Left renal pelvis (tissue), 4 donors: ENCODE results near the gene SLC22A5. TPM values are rescaled to one million over a fixed set of nuclear protein-coding genes. Genes with fewer than 3 reads are reported as not detected.
A peak's percentile ranks its signal among the peaks of the same experiment; 100 is the strongest.

Experiments
- DNase-seq, 4 donors: peaks; one replicate each; pipeline ENCODE4 v3.0.0-alpha.2; 2013; ENCODE audit warnings: low read depth in 4 of 4, low spot score in 3 of 4
- polyA plus RNA-seq, 4 donors: library from polyadenylated mRNA; unstranded; fragments of 120-200 nt; gene quantifications; one replicate each; pipeline ENCODE4 v1.2.1, GENCODE V29; 2013; ENCODE audit not compliant: insufficient read length in 4 of 4

SLC22A5 gene
- polyA plus RNA-seq, 4 donors = 16.3 to 55.8 (median 42.1) TPM

DNA sequence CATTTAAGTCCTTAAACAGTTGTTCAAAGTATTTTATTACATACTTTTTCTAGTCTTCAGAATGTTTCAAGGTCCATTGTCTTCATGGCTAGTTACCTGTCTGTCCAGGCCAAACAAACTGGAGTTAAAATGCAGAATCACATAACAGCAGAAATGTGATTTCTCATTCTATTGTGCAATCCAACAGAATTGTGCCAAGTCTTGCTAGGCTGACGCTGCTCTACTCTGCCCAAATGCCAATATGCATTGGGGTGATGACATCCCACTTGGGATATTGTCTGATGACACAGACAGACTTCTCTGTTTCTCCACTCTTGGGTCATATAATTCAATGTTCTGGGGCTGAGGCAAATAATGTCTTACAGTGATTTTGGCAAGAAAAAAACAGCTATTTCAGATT, 5.2 kb upstream of the SLC22A5 start:
- no peak for DNase-seq

DNA sequence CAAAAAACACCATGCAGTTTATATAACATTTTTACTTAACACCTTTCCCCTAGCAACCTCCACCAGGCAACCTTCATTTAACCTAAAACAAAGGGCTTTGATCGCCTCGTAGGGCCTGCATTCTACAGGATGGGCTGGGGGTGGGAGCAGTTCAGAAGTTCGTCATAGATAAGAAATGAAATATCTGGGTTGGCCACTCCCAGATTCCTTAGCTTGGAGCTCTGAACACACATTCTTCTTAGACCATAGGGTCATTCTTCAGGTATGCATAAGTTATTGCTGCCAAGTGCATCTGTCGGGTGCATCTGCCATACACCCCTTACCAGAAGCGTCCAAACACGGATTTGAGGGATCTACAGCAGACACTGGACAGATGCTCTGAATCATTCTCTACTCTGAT, 4.3 kb upstream of the SLC22A5 start:
- no peak for DNase-seq

DNA sequence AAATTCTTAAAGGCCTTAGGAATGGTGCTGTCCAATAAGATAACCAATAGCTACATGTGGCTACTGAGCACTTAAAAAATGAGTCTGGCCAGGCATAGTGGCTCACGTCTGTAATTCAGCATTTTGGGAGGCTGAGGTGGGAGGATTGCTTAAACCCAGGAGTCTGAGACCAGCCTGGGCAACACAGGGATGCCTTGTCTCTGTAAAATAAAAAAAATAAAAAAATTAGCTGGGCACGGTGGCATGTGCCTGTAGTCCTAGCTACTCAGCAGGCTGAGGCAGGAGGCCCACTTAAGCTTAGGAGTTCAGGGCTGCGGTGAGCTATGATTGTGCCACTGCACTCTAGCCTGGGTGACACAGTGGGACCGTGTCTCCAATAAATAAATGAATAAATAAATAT, 1.3 kb upstream of the SLC22A5 start:
- DNase-seq = no peak

DNA sequence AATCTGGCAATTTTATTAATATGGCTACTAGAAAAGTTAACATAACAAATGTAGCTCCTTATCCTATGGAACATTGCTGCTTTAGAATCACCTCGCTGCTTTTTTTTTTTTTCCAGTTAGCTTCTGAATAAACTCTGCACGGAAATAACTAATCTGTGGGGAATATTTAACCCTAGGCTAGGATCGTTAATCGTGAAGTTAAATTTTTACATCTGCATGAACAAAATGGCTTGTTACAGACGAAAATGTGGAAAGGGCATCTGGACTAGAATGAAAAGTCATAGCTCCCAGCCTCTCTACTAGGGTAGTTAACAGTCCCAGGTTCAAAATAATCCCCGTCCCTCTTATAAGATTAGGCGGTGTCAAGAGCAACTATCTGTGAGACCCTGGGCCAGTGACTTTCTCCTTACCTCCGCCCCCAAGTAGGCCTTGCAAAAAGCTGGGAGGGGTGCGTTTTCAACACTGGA, 470 bp upstream of the SLC22A5 start:
- DNase-seq = peak in 1 of 4 donors; percentile 50

DNA sequence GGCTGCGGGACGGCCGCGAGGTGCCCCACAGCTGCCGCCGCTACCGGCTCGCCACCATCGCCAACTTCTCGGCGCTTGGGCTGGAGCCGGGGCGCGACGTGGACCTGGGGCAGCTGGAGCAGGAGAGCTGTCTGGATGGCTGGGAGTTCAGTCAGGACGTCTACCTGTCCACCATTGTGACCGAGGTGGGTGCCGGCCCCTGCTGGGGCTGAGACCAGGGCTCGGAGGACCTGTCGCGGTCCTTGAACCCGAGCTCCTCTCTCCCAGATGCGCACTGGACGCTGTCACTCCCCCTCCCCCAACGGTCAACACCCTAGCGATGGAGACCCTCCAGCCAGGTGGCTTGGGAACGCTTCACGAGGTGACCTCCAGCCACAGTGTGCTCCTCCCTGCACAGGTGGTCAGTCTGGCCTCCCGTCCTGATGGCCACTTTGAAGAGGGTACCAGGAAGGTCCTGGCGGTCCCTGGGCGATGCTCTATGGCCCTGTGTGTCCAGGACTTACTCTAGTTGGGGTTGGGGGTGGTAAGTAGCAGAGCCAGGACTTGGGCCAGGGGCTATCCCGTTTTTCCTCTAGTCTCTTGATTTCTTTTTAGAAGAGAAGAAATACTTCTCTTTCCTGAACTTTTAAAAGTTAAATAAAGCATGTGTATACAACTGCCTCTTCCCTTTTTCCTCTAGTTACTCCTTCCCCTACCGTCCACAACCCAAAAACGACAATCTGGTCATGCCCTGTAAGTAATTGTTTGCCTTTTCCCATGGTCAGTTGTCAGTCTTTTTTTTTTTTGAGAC, 866 bp downstream of the SLC22A5 start:
- no peak for DNase-seq

DNA sequence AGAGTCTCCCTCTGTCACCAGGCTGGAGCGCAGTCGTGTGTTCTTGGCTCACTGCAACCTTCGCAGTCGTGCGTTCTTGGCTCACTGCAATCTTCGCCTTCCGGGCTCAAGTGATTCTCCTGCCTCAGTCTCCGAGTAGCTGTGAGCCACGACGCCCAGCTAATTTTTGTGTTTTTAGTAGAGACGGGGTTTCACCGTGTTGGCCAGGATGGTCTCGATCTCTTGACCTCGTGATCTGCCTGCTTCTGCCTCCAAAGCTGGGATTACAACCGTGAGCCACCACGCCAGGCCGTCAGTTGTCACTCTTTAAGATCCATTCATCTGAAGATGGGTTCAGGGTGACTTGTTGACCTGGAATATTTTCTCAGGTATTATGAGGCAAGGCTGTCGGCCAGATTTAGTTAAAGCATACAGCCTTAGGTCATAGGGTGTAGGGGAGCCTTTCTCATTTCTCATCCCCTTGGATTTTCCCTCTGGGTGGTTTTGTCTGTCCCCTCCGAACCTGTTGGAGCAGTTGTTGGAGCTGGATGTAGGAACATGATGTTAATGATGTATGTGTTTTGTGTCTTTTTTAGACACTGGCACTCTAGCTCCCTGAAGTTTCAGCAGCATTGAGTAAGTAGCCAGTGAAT, 1.6 kb downstream of the SLC22A5 start:
- DNase-seq = no peak

DNA sequence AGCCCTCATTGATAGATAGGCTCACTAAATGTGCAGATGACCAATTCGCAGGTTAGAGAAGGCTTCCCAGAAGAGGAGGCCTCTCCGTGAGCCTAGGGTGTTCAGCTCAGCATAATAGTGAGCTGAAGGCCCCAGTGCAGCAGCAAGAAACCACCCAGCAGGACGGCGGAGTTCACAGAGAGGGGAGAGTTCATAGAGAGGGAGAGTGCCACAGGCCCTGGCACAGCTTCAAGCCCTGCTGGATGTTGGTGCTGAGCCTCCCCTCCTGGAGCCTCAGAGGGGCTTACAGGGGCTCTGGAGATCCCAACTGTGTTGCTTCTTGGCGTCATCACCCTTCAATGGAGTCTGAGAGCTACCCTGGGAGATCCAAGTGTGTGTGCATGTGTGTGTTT, 2.1 kb downstream of the SLC22A5 start:
- DNase-seq = no peak

DNA sequence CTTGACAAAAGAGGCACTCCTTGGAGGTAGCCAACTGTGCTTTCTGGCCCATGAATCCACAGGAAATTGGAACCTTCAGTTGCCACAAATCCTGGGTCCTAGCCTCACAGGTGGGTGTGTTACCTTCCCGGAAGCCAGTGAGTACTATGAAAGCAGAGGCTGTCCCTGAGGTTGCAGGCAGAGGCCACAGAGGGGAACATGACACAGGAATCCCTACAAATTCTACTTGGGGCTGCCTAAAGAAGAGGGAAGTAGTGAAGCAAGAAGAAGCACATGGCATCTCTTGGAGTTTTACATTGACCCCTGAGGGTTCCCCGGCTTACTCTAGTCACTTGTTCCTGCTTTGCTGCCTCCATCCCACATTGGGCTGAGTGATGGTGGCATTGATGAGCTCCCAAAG, 2.6 kb downstream of the SLC22A5 start:
- no peak for DNase-seq

DNA sequence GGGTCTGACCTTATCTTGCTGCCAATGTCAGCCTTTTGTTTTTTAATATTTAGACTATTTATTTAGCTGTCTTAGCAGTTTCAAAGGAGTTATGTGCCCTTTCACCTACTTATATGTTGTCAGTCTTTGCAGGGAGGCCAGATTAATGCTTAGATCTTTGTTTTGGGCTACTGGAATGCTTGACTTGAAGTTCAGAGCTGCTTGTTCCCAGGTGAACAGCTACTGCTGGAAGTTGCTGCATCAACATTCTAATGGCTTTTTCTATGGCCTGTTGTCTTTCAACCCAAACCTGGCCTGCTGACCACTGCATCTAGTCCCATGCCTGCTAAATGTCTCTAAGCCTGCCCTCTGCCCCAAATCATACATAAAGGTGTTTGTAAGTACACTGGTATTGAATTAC, 3.0 kb downstream of the SLC22A5 start:
- no peak for DNase-seq

DNA sequence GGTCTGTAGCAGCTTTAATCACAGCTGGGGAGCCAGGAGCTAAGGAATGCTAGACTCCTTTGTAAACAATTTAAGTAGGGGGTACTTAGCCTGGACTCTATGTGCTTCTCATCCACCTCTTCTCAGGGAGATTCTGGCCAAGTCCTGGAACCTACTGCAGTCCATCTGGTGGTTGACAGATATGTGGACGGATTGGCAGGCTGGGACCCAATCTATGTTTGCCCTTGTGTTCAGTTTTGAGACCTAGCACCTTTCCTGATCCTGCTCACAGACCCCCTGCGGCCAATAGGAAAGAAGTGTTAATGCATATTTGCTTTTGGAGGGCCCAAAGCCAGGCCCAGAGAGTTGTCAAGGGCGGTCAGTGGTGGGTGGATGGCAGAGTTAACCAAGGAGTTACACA, 6.4 kb downstream of the SLC22A5 start:
- DNase-seq = no peak

DNA sequence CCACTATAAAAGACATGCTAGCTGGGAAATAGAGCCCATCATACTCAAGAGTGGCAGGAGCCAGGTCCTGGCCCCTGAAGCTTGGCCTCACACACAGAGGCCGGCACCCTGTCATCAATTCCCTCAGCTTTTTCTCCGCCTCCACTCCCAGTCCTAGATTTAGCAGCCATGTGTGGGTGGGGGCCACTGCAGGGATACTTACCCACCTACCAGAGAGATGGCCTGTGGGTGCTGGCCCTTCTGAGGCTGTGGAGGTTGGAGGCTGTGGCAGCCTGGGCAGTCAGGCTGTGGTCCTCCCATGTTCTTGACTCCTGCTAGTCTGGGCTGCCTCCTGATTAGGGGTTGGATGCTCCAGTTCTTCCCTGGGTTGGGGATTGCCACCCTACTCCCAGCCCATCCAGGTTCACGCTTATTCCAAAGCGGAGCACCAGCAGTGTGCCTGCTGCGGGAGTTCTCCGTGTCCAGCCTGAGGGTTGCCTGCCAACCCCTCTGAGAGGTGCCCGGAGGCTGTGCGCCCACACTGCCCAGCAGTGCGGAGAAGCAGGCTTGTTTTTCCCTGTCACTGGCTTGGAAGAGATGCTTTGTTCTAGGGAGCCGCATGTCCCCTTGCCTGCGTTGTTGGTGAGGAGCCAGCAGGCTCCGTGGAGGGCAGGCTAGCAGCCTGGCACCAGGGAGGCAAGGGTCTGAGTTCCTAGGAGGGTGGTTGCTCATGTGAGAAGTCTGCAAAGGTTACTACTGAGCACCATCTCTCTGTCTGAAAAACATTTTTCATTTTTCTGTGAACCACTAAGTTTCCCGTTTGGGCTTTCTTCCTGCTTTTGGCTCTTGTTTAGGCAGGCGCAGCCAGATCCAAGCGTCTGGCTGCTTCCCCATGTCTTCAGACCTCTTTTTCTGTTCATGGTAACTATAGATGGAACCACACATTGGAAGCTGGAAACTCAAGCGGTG, 7.5 kb downstream of the SLC22A5 start:
- DNase-seq = no peak

DNA sequence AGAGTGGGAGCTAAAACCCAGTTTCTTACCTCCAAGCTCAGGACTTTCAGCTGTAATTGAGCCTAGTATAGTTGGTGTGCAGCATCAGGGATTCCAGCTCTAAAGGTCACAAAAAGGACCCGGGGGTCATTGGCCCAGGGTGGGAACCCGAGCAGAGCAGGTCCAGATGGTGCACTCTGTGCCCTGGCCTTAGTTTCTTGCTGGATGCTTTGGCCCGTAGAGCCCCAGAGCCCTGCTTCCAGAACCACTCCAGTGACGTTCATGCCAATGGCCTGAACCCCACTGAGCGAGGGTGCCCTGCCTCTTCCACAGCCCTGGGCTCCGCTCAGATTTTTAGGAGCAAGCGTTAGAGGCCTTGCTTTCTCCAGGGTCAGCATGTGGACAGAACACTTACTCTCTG, 8.2 kb downstream of the SLC22A5 start:
- no peak for DNase-seq

DNA sequence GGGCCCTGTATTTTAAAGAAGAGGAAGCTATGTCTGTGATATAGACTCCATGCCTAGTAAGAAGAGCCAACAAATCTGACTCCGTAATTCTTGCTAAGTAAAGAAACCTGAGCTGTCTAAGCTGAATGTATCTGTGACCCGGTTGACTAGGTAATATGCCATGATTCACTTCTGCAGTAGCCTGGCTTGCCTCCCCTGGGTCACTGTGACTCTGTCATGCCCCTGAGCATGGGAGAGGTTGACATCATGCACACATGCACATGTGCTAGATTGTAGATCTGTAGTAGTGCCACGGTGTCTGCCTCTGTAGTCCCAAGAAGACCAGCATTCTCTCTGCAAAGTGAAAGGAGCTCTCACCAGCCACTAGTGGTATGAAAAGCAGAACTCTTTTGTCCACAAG, 9.1 kb downstream of the SLC22A5 start:
- DNase-seq = no peak

DNA sequence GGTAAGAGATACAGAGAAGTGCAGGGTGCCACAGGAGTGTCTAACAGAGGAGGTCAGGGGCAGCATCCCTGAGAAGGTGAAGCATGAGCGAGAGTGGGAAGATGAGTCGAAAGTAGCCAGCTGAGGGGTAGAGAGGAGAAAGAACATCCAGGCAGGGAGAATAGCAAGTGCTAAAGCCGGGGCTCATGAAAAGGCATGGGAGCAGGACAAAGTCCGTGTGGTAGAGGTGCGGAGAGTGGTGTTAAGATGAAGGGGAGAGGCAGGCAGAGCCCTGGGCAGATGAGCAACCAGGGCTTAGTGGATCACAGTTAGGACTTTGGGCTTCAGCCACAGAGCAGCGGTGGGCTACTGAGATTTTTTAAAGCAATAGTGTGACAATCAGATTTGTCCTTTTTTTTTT, 10.5 kb downstream of the SLC22A5 start:
- no peak for DNase-seq

DNA sequence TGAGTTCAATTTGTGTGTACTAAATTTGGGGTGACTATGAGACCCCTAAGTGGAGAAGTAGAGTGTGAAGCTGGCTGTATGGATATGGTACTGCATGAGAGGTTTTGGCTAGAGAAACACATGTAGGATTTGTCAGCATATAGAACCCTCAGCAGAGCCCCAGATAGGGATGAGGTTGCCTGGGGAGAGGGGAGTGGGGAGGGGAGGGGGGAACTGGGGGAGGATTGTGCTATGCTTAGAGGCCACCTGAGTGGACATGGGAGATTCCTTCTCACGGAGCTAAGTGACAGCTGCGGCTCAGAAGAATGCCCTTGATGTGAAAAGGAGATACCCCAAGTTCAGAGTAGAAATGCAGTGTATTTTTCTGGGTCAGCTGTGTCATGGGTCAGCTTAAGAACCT, 11.2 kb downstream of the SLC22A5 start:
- DNase-seq = no peak

DNA sequence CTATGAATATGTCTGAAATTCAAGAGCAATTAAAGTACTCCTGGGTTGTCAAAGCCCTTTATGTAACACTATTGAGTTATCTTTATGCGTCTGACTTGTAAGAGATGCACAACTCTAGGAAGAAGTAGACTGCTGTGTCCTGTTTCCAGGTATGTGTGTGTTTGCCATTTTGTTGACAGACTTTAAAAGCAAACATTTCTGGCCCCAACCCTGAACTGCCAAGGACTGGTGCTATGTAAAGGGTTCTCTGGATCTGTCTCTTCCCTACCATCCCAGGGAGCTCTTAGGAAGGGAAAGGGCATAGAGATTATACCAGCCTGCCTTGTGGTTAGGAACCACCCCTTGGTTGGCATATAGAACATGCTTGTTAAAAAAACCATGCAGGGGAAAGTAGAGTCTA, 12.1 kb downstream of the SLC22A5 start:
- DNase-seq = no peak

DNA sequence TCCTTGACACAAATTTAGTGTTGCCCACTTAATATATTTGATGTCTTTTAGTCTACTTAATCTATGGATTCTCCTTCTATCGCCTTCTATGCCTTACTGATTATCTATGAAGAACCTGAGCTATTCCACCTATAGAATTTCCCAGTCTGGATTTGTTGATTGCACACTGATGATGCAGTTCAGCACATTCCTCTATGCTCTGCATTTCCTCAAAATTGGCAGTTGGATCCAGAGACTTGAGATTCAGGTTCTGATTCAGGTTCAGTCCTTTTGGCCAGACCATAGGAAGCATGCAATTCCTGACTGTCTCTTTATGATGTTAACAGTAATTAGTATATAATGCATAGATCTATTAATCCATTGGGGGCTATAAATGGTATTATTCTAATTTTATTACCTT, 13.8 kb downstream of the SLC22A5 start:
- DNase-seq = no peak

DNA sequence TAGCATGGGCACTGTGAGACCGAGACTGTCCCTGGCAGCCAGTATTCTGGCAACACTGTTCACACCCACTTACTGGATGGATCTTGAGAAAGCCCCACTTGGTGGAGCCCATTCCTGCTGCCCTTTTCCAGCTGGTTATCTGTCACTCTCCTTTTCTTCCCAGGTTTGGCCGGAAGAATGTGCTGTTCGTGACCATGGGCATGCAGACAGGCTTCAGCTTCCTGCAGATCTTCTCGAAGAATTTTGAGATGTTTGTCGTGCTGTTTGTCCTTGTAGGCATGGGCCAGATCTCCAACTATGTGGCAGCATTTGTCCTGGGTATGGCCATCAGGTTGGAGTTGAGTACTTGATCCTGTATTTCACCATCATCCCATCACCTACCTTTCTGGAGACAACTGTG, 14.5 kb downstream of the SLC22A5 start:
- no peak for DNase-seq

DNA sequence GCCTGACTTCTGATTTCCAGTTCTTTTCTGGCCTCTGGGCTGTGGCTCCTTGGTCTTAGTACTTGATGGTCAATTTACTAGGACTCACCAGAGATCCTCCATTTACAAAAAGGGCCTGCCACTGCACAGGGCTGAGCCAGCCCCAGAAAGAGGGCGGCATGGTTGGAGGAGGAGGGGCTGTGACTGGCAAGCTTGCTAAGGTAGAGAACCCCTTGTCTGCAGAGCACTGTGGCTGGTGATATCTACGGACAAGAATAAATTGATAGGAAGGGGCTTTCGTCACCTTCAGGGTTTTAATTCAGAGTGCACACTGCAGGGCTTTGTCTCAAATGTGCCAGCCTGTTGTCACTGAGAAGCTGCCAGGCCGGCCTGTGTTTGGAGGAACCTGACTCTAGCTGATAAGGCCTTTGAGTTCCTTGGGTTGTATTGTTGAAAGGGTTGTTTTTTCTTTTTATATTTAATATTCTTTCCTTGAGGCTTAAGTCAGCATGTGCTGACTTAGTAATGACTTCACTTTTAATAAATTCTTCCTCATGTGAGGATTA, 15.1 kb downstream of the SLC22A5 start:
- no peak for DNase-seq

DNA sequence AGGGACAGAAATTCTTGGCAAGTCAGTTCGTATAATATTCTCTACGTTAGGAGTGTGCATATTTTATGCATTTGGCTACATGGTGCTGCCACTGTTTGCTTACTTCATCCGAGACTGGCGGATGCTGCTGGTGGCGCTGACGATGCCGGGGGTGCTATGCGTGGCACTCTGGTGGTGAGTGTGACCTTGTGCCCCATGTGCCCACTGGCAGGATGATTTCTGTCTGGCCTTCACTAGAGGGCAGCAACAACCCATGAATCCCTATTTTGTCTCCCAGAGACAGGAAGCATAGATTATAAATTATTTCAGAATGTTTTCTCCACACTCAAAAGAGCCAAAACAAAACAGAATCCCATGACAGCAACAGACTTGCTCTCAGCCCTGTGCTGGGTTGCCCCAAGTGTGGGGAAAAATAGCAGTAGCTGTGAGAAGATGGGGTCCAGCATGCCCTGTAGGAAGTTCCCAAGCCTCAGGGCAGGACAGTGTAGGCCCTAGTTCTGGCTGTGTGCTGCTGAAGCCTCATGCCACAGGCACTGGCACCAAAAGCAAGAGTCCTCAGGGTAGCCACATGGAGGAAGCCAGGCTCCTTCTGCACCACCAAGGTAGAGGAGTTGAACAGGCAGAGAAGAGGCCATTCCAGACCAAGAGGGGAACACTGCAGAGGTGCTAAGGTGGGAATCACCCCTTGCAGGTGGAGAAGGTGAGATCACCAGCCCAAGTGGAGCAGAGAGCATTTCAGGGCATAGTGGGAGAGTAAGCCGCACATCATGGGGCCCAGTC, 16.0 kb downstream of the SLC22A5 start:
- no peak for DNase-seq
